IMR-90 (cell line): ENCODE data around the gene OSBPL2. TPM values are rescaled to one million over a fixed set of nuclear protein-coding genes. Genes with fewer than 3 reads are reported as not detected.

Experiments
- ATAC-seq: fragments of 200-7000 bp; cut with Tn5 transposase; 2 replicates; pipeline ENCODE4 v1.9.1; 2020; ENCODE audit warnings: low read depth, mild to moderate bottlenecking, moderate library complexity
- BruUV-seq: library from RNA; stranded (reverse); fragments of 400-500 nt; replicated peaks from 2 replicates; lab custom pipeline; 2021; lab: Mats Ljungman, UMichigan
- CTCF ChIA-PET: fragments of 300-600 bp; formaldehyde crosslinking; extraction: SDS; loops from one replicate; lab custom pipeline; 2021; ENCODE audit warnings: antibody characterized with exemption; lab: Yijun Ruan, JAX
- POLR2A ChIA-PET: fragments of 300-600 bp; sonication (Branson Sonifier 250); formaldehyde crosslinking; loops from one replicate; lab custom pipeline; 2022; ENCODE audit warnings: antibody characterized with exemption; ENCODE audit not compliant: unreplicated experiment; lab: Charles Lee
- DNase-seq: peaks from one replicate; pipeline ENCODE4 v3.0.0; 2013
- H2AFZ ChIP-seq: replicated peaks from 2 replicates; pipeline ENCODE3; 2013; ENCODE audit warnings: low read length, mild to moderate bottlenecking; ENCODE audit not compliant: poor library complexity
- H2AK5ac ChIP-seq: 2 replicates; pipeline ENCODE4 v1.6.1; 2013; ENCODE audit warnings: low read depth, low read length, inconsistent platforms
- H2AK9ac ChIP-seq: replicated peaks from 2 replicates; pipeline ENCODE3; 2013; ENCODE audit warnings: mild to moderate bottlenecking, low read depth, low read length, moderate library complexity; ENCODE audit not compliant: poor library complexity
- H2BK120ac ChIP-seq: 2 replicates; pipeline ENCODE4 v1.6.1; 2013; ENCODE audit warnings: low read depth, low read length, inconsistent platforms
- H2BK15ac ChIP-seq: 3 replicates; pipeline ENCODE4 v1.6.1; 2013; ENCODE audit warnings: low read depth, low read length, inconsistent platforms
- H2BK20ac ChIP-seq: 2 replicates; pipeline ENCODE4 v1.6.1; 2013; ENCODE audit warnings: low read depth, mild to moderate bottlenecking, inconsistent platforms, low read length, moderate library complexity
- H2BK5ac ChIP-seq: 2 replicates; pipeline ENCODE4 v1.6.1; 2013; ENCODE audit warnings: mild to moderate bottlenecking, low read depth, low read length, inconsistent platforms; ENCODE audit not compliant: poor library complexity, severe bottlenecking
- H3K14ac ChIP-seq: replicated peaks from 2 replicates; pipeline ENCODE4 v1.6.1; 2013; ENCODE audit warnings: low read depth, low read length, inconsistent platforms
- H3K18ac ChIP-seq: 2 replicates; pipeline ENCODE4 v1.6.1; 2013; ENCODE audit warnings: low read depth, low read length, control low read depth
- H3K23ac ChIP-seq: 2 replicates; pipeline ENCODE4 v1.6.1; 2013; ENCODE audit warnings: low read depth, low read length, inconsistent platforms
- H3K27ac ChIP-seq: 2 replicates; pipeline ENCODE4 v1.5.1; 2013; ENCODE audit warnings: mild to moderate bottlenecking, control low read depth, low read length; ENCODE audit not compliant: insufficient read depth
- H3K27me3 ChIP-seq: 2 replicates; pipeline ENCODE4 v1.6.1; 2013; ENCODE audit warnings: low read length; ENCODE audit not compliant: control insufficient read depth, insufficient read depth
- H3K36me3 ChIP-seq: 2 replicates; pipeline ENCODE4 v1.6.1; 2013; ENCODE audit warnings: low read length, mixed read lengths; ENCODE audit not compliant: control insufficient read depth, insufficient read depth
- H3K4ac ChIP-seq: 2 replicates; pipeline ENCODE4 v1.6.1; 2013; ENCODE audit warnings: low read depth, low read length, inconsistent platforms
- H3K4me1 ChIP-seq: 2 replicates; pipeline ENCODE4 v1.6.1; 2013; ENCODE audit warnings: low read length, mixed read lengths; ENCODE audit not compliant: control insufficient read depth, insufficient read depth
- H3K4me2 ChIP-seq: 2 replicates; pipeline ENCODE4 v1.6.1; 2013; ENCODE audit warnings: low read depth, mild to moderate bottlenecking, control low read depth, low read length, moderate library complexity
- H3K4me3 ChIP-seq: 2 replicates; pipeline ENCODE4 v1.5.1; 2013; ENCODE audit warnings: low read depth, mild to moderate bottlenecking, control low read depth, low read length, moderate library complexity; ENCODE audit not compliant: insufficient read depth
- H3K56ac ChIP-seq: 2 replicates; pipeline ENCODE4 v1.6.1; 2013; ENCODE audit warnings: low read length, inconsistent platforms; ENCODE audit not compliant: insufficient read depth; ENCODE audit errors: extremely low read depth
- H3K79me1 ChIP-seq, 2 experiments: 2 replicates each; pipeline ENCODE4 v1.6.1; 2013; ENCODE audit warnings: low read length in 2 of 2, inconsistent platforms in 1 of 2, low read depth in 1 of 2
- H3K9ac ChIP-seq: 2 replicates; pipeline ENCODE4 v1.6.1; 2013; ENCODE audit warnings: low read depth, low read length, control low read depth
- H3K9me1 ChIP-seq: 2 replicates; pipeline ENCODE4 v1.6.1; 2013; ENCODE audit warnings: low read length, inconsistent platforms; ENCODE audit not compliant: insufficient read depth
- H3K9me3 ChIP-seq: 2 replicates; pipeline ENCODE4 v1.6.1; 2013; ENCODE audit warnings: low read length; ENCODE audit not compliant: control insufficient read depth, insufficient read depth
- H4K20me1 ChIP-seq: 2 replicates; pipeline ENCODE4 v1.6.1; 2013; ENCODE audit warnings: low read length, inconsistent platforms; ENCODE audit not compliant: insufficient read depth
- H4K5ac ChIP-seq: 2 replicates; pipeline ENCODE4 v1.6.1; 2013; ENCODE audit warnings: mild to moderate bottlenecking, low read depth, low read length, control low read depth
- H4K8ac ChIP-seq, 2 experiments: 2 replicates each; pipeline ENCODE4 v1.6.1; 2013; ENCODE audit warnings: low read depth in 2 of 2, low read length in 2 of 2, control low read depth in 1 of 2, inconsistent platforms in 1 of 2
- H4K91ac ChIP-seq: 2 replicates; pipeline ENCODE4 v1.6.1; 2013; ENCODE audit warnings: low read depth, low read length, inconsistent platforms; ENCODE audit not compliant: insufficient read depth
- RCOR1 ChIP-seq: IDR thresholded peaks from 2 replicates; pipeline ENCODE4 v1.6.1; 2012; ENCODE audit warnings: mild to moderate bottlenecking, low read length, improper control_type of control experiment; ENCODE audit not compliant: insufficient replicate concordance
- WGBS, 2 experiments: methylation state at CpG; one replicate each; pipeline versions ENCODE4 v1.1.5 to v1.1.7; 2013; ENCODE audit warnings: missing lambda C conversion rate in 2 of 2; ENCODE audit not compliant: insufficient read length in 1 of 2; ENCODE audit errors: extremely low coverage in 2 of 2; 5-methylcytosine and 5-hydroxymethylcytosine counted together
- dilution Hi-C: fragments of 300-500 bp; cut with HindIII; formaldehyde crosslinking; loops from one replicate; pipeline ENCODE4 v1.14.3; 2018; ENCODE audit warnings: low sequenced_read_pairs; ENCODE audit not compliant: unreplicated experiment
- in situ Hi-C: fragments of 300-500 bp; cut with MboI; formaldehyde crosslinking; loops from 3 replicates; pipeline ENCODE4 v1.14.3; 2019; ENCODE audit warnings: low sequenced_read_pairs, inconsistent platforms, mixed read lengths
- intact Hi-C: fragments of 100-400 bp; cut with micrococcal nuclease; formaldehyde crosslinking; loops from 2 replicates; pipeline ENCODE4 v1.10.0; 2022
- polyA plus RNA-seq, 3 experiments: library from polyadenylated mRNA; depleted of rRNA; stranded (reverse); fragments of >200 nt; gene quantifications; 2 replicates each; pipeline ENCODE4 v1.2.3, GENCODE V29; 2012; ENCODE audit warnings: low replicate concordance in 1 of 3
- total RNA-seq: library from RNA; depleted of rRNA; stranded (reverse); fragments of >200 nt; gene quantifications from 2 replicates; pipeline ENCODE4 v1.2.3, GENCODE V29; 2012

Gene OSBPL2
- total and polyA plus RNA-seq, 2 of the 4 experiments (the other 2 are of a cell fraction), result 19.3 to 27.6 TPM

- intact Hi-C loops (no loop called here), dilution Hi-C loops (no loop called here), in situ Hi-C loops (no loop called here)
- POLR2A ChIA-PET, result no interaction called here
- no peak overlapping the region for H3K4ac ChIP-seq
- H3K23ac ChIP-seq, result no peak overlapping the region
- 96% methylated on average over 17 of the region's 17 CpGs; no CpG with 5 or more reads in 1 of the 2 experiments for WGBS, 2 experiments
- H3K14ac ChIP-seq, result no peak overlapping the region
- no peak overlapping the region for H3K4me3 ChIP-seq
- H2AK5ac ChIP-seq, result no peak overlapping the region
- H3K9ac ChIP-seq, result no peak overlapping the region
- no peak overlapping the region for H3K27ac ChIP-seq
- H3K36me3 ChIP-seq, result peaks cover 53% of the 10 kb centered on the region
- H4K8ac ChIP-seq, result no peak overlapping the region
- H4K20me1 ChIP-seq, result peaks cover 7% of the 10 kb centered on the region; the same call in 1 of the 2 replicates
- no peaks in the 10 kb centered on the region for H3K9me3 ChIP-seq
- no peak overlapping the region for H3K56ac ChIP-seq
- BruUV-seq, result no TSS peak
- no peak overlapping the region for H2BK120ac ChIP-seq
- no peaks in the 10 kb centered on the region for H3K27me3 ChIP-seq
- no peak overlapping the region for H2BK5ac ChIP-seq
- H3K79me1 ChIP-seq, result peaks cover 4 to 19% of the 10 kb centered on the region in 2 experiments
- DNase-seq (no peak), ATAC-seq (no peak)
- no peak overlapping the region for H2BK20ac ChIP-seq
- no peak overlapping the region for H4K91ac ChIP-seq
- TF ChIP-seq RCOR1, result no peak
- no peak overlapping the region for H2AK9ac ChIP-seq
- CTCF ChIA-PET, result no interaction called here
- no peak overlapping the region for H2BK15ac ChIP-seq
- no peak overlapping the region for H4K5ac ChIP-seq
- no peak overlapping the region for H3K18ac ChIP-seq
- no peak overlapping the region for H2AFZ ChIP-seq
- no peaks in the 10 kb centered on the region; the same call in 1 of the 2 replicates for H3K9me1 ChIP-seq
- H3K4me1 ChIP-seq, result no peaks in the 10 kb centered on the region
- H3K4me2 ChIP-seq, result no peak overlapping the region
Observed at GRCh38 chr20:62198496-62198895, 39.8 kb upstream of the OSBPL2 start.
